Calu3 (cell line): ENCODE data around the gene FNIP1. TPM values are rescaled to one million over a fixed set of nuclear protein-coding genes. Genes with fewer than 3 reads are reported as not detected.

Experiments used
- BruUV-seq: library from RNA; stranded (reverse); fragments of 400-500 nt; replicated peaks from 2 replicates; lab custom pipeline; 2021; lab: Mats Ljungman, UMichigan
- CTCF ChIA-PET: fragments of 300-600 bp; sonication (Branson Sonifier 250); formaldehyde crosslinking; loops from one replicate; lab custom pipeline; 2022; ENCODE audit warnings: antibody characterized with exemption; lab: Charles Lee
- DNase-seq: peaks from one replicate; pipeline ENCODE4 v3.0.0; 2022
- H3K27ac Mint-ChIP-seq: one replicate; pipeline ENCODE4 v1.8.0; 2022; ENCODE audit warnings: mixed read lengths; ENCODE audit not compliant: unreplicated experiment
- H3K27me3 Mint-ChIP-seq: one replicate; pipeline ENCODE4 v1.8.0; 2022; ENCODE audit warnings: mixed read lengths; ENCODE audit not compliant: unreplicated experiment
- H3K36me3 Mint-ChIP-seq: one replicate; pipeline ENCODE4 v1.8.0; 2022; ENCODE audit warnings: mild to moderate bottlenecking, moderate library complexity, mixed read lengths; ENCODE audit not compliant: insufficient read depth, unreplicated experiment
- H3K4me1 Mint-ChIP-seq: one replicate; pipeline ENCODE4 v1.8.0; 2022; ENCODE audit warnings: mild to moderate bottlenecking, low read depth, mixed read lengths; ENCODE audit not compliant: unreplicated experiment
- H3K4me3 Mint-ChIP-seq: one replicate; pipeline ENCODE4 v1.8.0; 2022; ENCODE audit warnings: mild to moderate bottlenecking, low read depth, moderate library complexity, mixed read lengths; ENCODE audit not compliant: unreplicated experiment
- H3K9me3 Mint-ChIP-seq: one replicate; pipeline ENCODE4 v1.8.0; 2022; ENCODE audit warnings: low read depth, mixed read lengths; ENCODE audit not compliant: unreplicated experiment
- intact Hi-C: fragments of 100-400 bp; cut with micrococcal nuclease; formaldehyde crosslinking; loops from one replicate; pipeline ENCODE4 v1.10.0; 2022; ENCODE audit not compliant: unreplicated experiment
- total RNA-seq: library from RNA; stranded (reverse); gene quantifications from 2 replicates; pipeline ENCODE4 v1.2.3, GENCODE V29; 2022
- TF ChIP-seq, protein P1 (sequence below): fragments of 200-600 bp; IDR thresholded peaks from one replicate; pipeline ENCODE4 v1.8.0; 2022; ENCODE audit warnings: antibody characterized with exemption; ENCODE audit not compliant: unreplicated experiment

The FNIP1 gene
- total RNA-seq, 1 experiment from 2014 or later, result 46.0 TPM

DNA sequence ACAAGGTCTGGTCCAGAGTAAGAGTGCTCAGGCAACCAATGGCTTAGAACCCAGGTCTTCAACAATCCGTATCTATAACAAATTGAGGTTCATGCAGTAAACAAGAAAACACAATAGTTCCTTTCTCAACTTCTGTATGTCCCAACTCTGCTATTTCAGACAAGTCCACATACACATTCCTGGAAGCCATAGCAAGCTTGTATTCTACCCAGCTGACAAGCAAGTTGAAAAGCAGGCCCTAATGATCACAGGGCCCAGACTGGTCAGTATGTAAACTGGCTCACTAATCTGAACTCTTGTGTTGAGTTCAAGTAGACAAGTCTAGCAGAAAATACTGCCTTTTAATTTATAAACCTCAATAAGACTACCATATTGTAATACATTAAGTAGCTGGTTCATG lies 26.9 kb downstream of the FNIP1 start:
- H3K9me3 Mint-ChIP-seq, result no peaks in the 10 kb centered on the region
- H3K27me3 Mint-ChIP-seq, result no peaks in the 10 kb centered on the region
- intact Hi-C loops, result no loop called here
- TF ChIP-seq, protein P1, sequence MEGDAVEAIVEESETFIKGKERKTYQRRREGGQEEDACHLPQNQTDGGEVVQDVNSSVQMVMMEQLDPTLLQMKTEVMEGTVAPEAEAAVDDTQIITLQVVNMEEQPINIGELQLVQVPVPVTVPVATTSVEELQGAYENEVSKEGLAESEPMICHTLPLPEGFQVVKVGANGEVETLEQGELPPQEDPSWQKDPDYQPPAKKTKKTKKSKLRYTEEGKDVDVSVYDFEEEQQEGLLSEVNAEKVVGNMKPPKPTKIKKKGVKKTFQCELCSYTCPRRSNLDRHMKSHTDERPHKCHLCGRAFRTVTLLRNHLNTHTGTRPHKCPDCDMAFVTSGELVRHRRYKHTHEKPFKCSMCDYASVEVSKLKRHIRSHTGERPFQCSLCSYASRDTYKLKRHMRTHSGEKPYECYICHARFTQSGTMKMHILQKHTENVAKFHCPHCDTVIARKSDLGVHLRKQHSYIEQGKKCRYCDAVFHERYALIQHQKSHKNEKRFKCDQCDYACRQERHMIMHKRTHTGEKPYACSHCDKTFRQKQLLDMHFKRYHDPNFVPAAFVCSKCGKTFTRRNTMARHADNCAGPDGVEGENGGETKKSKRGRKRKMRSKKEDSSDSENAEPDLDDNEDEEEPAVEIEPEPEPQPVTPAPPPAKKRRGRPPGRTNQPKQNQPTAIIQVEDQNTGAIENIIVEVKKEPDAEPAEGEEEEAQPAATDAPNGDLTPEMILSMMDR, result no peak
- no peak overlapping the region for H3K4me3 Mint-ChIP-seq
- CTCF ChIA-PET, result no interaction called here
- no TSS peak for BruUV-seq
- peaks cover 6% of the 10 kb centered on the region for H3K36me3 Mint-ChIP-seq
- H3K4me1 Mint-ChIP-seq, result peaks cover 9% of the 10 kb centered on the region
- H3K27ac Mint-ChIP-seq, result no peak overlapping the region
- DNase-seq, result no peak

DNA sequence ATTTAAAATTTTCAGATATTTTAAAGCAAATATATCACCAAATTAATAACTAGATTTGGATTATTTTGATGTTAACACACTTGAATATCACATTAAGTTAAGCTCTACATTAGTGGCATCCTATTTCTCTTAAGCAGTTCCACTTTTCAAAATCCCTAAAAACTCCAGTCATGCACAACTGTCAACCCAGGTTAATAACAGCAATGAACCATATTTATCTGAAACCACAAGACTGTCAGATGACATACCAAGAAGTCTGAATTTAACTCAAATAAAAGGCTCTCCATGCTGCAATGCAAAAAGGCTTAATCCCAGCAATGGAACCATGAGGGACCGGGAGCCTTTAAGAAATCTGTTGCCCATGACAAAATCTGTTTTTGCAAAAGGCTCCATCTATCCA lies 27.5 kb downstream of the FNIP1 start:
- no peaks in the 10 kb centered on the region for H3K27me3 Mint-ChIP-seq
- H3K27ac Mint-ChIP-seq, result no peak overlapping the region
- H3K36me3 Mint-ChIP-seq, result peaks cover 10% of the 10 kb centered on the region
- BruUV-seq, result no TSS peak
- CTCF ChIA-PET, result no interaction called here
- H3K9me3 Mint-ChIP-seq, result no peaks in the 10 kb centered on the region
- no peak overlapping the region for H3K4me3 Mint-ChIP-seq
- intact Hi-C loops, result no loop called here
- TF ChIP-seq, protein P1, result no peak
- DNase-seq, result no peak
- H3K4me1 Mint-ChIP-seq, result peaks cover 6% of the 10 kb centered on the region

DNA sequence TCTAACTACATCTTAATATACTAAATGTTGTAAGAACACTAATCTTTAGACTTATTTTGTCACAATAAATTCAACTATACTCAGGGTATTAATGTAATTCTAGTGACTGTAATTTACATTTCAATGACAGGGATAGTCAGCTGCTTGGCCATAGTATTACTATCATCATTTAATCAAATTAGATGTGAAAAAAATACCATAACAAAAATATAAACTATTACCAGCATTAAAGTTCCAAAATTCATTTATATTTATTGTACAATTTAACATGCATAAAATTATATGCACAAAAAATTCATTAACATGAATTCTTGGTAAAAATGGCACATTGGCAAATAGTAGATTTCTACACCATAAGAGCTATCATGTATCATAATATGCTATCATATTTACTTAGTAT lies 28.9 kb downstream of the FNIP1 start:
- H3K36me3 Mint-ChIP-seq, result peaks cover 10% of the 10 kb centered on the region
- H3K4me1 Mint-ChIP-seq, result no peaks in the 10 kb centered on the region
- no peak overlapping the region for H3K4me3 Mint-ChIP-seq
- no peaks in the 10 kb centered on the region for H3K27me3 Mint-ChIP-seq
- H3K9me3 Mint-ChIP-seq, result no peaks in the 10 kb centered on the region
- H3K27ac Mint-ChIP-seq, result no peak overlapping the region
- BruUV-seq, result no TSS peak
- DNase-seq, result no peak
- CTCF ChIA-PET, result interaction anchor here (0.6 kb wide), 1 partner anchor 238 kb away, joined by 3 read pairs; no protein-coding TSS in a partner anchor
- TF ChIP-seq, protein P1, result no peak
- intact Hi-C loops, result no loop called here

DNA sequence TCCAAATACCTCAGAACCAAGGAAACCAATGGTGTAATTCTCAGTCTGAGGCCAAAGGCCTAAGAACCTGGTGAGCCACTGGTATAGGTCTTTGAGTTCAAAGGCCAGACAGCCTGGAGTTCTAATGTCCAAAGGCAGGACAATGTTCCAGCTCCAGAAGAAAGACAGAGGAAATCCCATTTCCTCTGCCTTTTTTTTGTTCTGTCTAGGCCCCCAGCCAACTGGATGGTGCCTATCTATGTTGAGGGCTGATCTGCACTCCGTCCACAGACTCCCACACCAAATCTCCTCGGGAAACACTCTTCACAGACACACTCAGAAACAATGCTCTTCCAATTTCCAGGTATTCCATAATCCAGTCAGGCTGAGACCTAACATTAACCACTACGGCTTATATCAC lies 30.1 kb downstream of the FNIP1 start:
- no peak overlapping the region for H3K27ac Mint-ChIP-seq
- CTCF ChIA-PET, result no interaction called here

More for the DNA sequence above, 30.1 kb downstream of the FNIP1 start:
- BruUV-seq, result no TSS peak
- peaks cover 2% of the 10 kb centered on the region for H3K9me3 Mint-ChIP-seq
- no peaks in the 10 kb centered on the region for H3K4me1 Mint-ChIP-seq
- no peak overlapping the region for H3K4me3 Mint-ChIP-seq
- peaks cover 10% of the 10 kb centered on the region for H3K36me3 Mint-ChIP-seq
- H3K27me3 Mint-ChIP-seq, result no peaks in the 10 kb centered on the region
- intact Hi-C loops, result no loop called here
- TF ChIP-seq, protein P1, result no peak
- no peak for DNase-seq
